H1 (cell line): ENCODE results near the gene SMG5. TPM values are rescaled to one million over a fixed set of nuclear protein-coding genes. Genes with fewer than 3 reads are reported as not detected.

Experiments used
- CTCF ChIA-PET: fragments of 300-600 bp; sonication (Branson Sonifier 250); formaldehyde crosslinking; loops from one replicate; lab custom pipeline; 2021; ENCODE audit not compliant: partially characterized antibody; lab: Charles Lee
- POLR2A ChIA-PET: fragments of 300-600 bp; sonication (Branson Sonifier 250); formaldehyde crosslinking; loops from one replicate; lab custom pipeline; 2021; ENCODE audit warnings: inconsistent platforms; ENCODE audit not compliant: partially characterized antibody; lab: Charles Lee
- DNase-seq, 2 experiments: peaks; one replicate each; pipeline versions ENCODE4 v3.0.0 to v3.0.0-alpha.2; 2010 to 2022; ENCODE audit warnings: low spot score in 2 of 2, low read depth in 1 of 2, mixed read lengths in 1 of 2
- FAIRE-seq: peaks from 2 replicates; lab custom pipeline; 2011; peaks lifted over from hg19 to GRCh38; lab: Jason Lieb, UNC
- H2AFZ ChIP-seq: 2 replicates; pipeline ENCODE4 v1.8.1; 2012; ENCODE audit warnings: low read length, inconsistent platforms
- H2AK5ac ChIP-seq: 2 replicates; pipeline ENCODE4 v1.6.1; 2013; ENCODE audit warnings: low read depth, low read length
- H2BK120ac ChIP-seq: replicated peaks from 2 replicates; pipeline ENCODE3; 2013; ENCODE audit warnings: low read depth, low read length, inconsistent platforms
- H2BK12ac ChIP-seq: 2 replicates; pipeline ENCODE4 v1.6.1; 2013; ENCODE audit warnings: low read depth, low read length
- H2BK15ac ChIP-seq: 2 replicates; pipeline ENCODE4 v1.6.1; 2013; ENCODE audit warnings: low read length
- H2BK20ac ChIP-seq: 2 replicates; pipeline ENCODE4 v1.6.1; 2013; ENCODE audit warnings: low read length
- H2BK5ac ChIP-seq: 2 replicates; pipeline ENCODE4 v1.6.1; 2013; ENCODE audit warnings: low read depth, low read length
- H3K14ac ChIP-seq: 2 replicates; pipeline ENCODE4 v1.6.1; 2013; ENCODE audit warnings: inconsistent platforms; ENCODE audit not compliant: insufficient read length
- H3K18ac ChIP-seq: 2 replicates; pipeline ENCODE4 v1.6.1; 2013; ENCODE audit warnings: low read length; ENCODE audit errors: extremely low read depth
- H3K23ac ChIP-seq: 2 replicates; pipeline ENCODE4 v1.6.1; 2013; ENCODE audit warnings: inconsistent platforms; ENCODE audit not compliant: insufficient read length
- H3K23me2 ChIP-seq: 2 replicates; pipeline ENCODE4 v1.6.1; 2013; ENCODE audit warnings: low read depth, low read length
- H3K27ac ChIP-seq: 2 replicates; pipeline ENCODE4 v1.6.1; 2011; ENCODE audit warnings: low read depth, low read length, inconsistent platforms
- H3K27me3 ChIP-seq, 4 experiments: replicated peaks in 1 of 4; 1 replicate in 1 of 4; 2 replicates in 3 of 4; pipeline versions ENCODE4 v1.6.1 to v1.8.1; 2011 to 2013; ENCODE audit warnings: low read length in 3 of 4, mild to moderate bottlenecking in 3 of 4, inconsistent platforms in 2 of 4, mixed read lengths in 2 of 4, moderate library complexity in 1 of 4; ENCODE audit not compliant: control insufficient read depth in 3 of 4, insufficient read depth in 3 of 4; ENCODE audit errors: extremely low read depth in 1 of 4
- H3K36me3 ChIP-seq, 4 experiments: 2 replicates each; pipeline versions ENCODE4 v1.6.1 to v1.8.1; 2011 to 2013; ENCODE audit warnings: mild to moderate bottlenecking in 4 of 4, low read length in 3 of 4, moderate library complexity in 2 of 4, control low read depth in 1 of 4, inconsistent platforms in 1 of 4; ENCODE audit not compliant: insufficient read depth in 4 of 4, control insufficient read depth in 2 of 4
- H3K4ac ChIP-seq: replicated peaks from 2 replicates; pipeline ENCODE3; 2013; ENCODE audit warnings: low read length, low read depth, mixed read lengths, inconsistent platforms; ENCODE audit not compliant: insufficient read length
- H3K4me1 ChIP-seq, 4 experiments: replicated peaks in 1 of 4; 1 replicate in 1 of 4; 2 replicates in 3 of 4; pipeline versions ENCODE4 v1.6.1 to v1.8.1; 2011 to 2013; ENCODE audit warnings: low read length in 3 of 4, inconsistent platforms in 2 of 4, mixed read lengths in 1 of 4; ENCODE audit not compliant: insufficient read depth in 4 of 4, control insufficient read depth in 3 of 4
- H3K4me2 ChIP-seq, 2 experiments: 2 replicates each; pipeline versions ENCODE4 v1.6.1 to v1.8.1; 2011 to 2013; ENCODE audit warnings: low read depth in 2 of 2, low read length in 2 of 2, control low read depth in 1 of 2, inconsistent platforms in 1 of 2, mild to moderate bottlenecking in 1 of 2; ENCODE audit not compliant: insufficient read depth in 1 of 2
- H3K4me3 ChIP-seq, 4 experiments: fragments of 200-600, 300-600 bp in 1 of 4; sonication (generic), shearing (Covaris generic), sonication (Bioruptor Twin) in 1 of 4; 2 replicates each; pipeline versions ENCODE4 v1.5.1 to v1.8.1; 2011 to 2016; ENCODE audit warnings: low read length in 4 of 4, low read depth in 3 of 4, control low read depth in 2 of 4, inconsistent platforms in 2 of 4, mild to moderate bottlenecking in 2 of 4, mixed read lengths in 1 of 4, moderate library complexity in 1 of 4; ENCODE audit not compliant: insufficient read depth in 2 of 4; ENCODE audit errors: extremely low read depth in 1 of 4
- H3K56ac ChIP-seq: replicated peaks from 2 replicates; pipeline ENCODE3; 2013; ENCODE audit warnings: low read depth, mild to moderate bottlenecking, mixed read lengths, low read length, inconsistent platforms; ENCODE audit not compliant: insufficient read length
- H3K79me1 ChIP-seq: 2 replicates; pipeline ENCODE4 v1.6.1; 2013; ENCODE audit warnings: low read depth, low read length, control low read depth
- H3K79me2 ChIP-seq, 2 experiments: 2 replicates each; pipeline versions ENCODE4 v1.6.1 to v1.8.1; 2012 to 2013; ENCODE audit warnings: low read length in 2 of 2, mild to moderate bottlenecking in 2 of 2, inconsistent platforms in 1 of 2; ENCODE audit not compliant: insufficient read depth in 2 of 2, control insufficient read depth in 1 of 2
- H3K9ac ChIP-seq, 4 experiments: replicated peaks in 1 of 4; 1 replicate in 1 of 4; 2 replicates in 3 of 4; pipeline versions ENCODE4 v1.6.1 to v1.8.1; 2011 to 2013; ENCODE audit warnings: low read depth in 3 of 4, low read length in 3 of 4, control low read depth in 2 of 4, mild to moderate bottlenecking in 2 of 4, moderate library complexity in 2 of 4, inconsistent platforms in 1 of 4; ENCODE audit errors: extremely low read depth in 1 of 4
- H3K9me3 ChIP-seq, 2 experiments: 2 replicates each; pipeline versions ENCODE4 v1.6.1 to v1.8.1; 2012 to 2013; ENCODE audit warnings: mild to moderate bottlenecking in 2 of 2, moderate library complexity in 2 of 2, control low read depth in 1 of 2, inconsistent platforms in 1 of 2, low read depth in 1 of 2, low read length in 1 of 2, mixed read lengths in 1 of 2; ENCODE audit not compliant: insufficient read depth in 2 of 2
- H4K20me1 ChIP-seq, 2 experiments: replicated peaks in 1 of 2; 2 replicates each; pipeline versions ENCODE3 to v1.8.1; 2011 to 2013; ENCODE audit warnings: inconsistent platforms in 2 of 2, low read length in 2 of 2, mild to moderate bottlenecking in 1 of 2; ENCODE audit not compliant: insufficient read depth in 2 of 2, control insufficient read depth in 1 of 2
- H4K5ac ChIP-seq: 2 replicates; pipeline ENCODE4 v1.6.1; 2013; ENCODE audit warnings: low read length, low read depth, mixed read lengths, inconsistent platforms; ENCODE audit not compliant: insufficient read length
- H4K8ac ChIP-seq: 2 replicates; pipeline ENCODE4 v1.8.0; 2013; ENCODE audit warnings: mild to moderate bottlenecking, moderate library complexity, low read length, inconsistent platforms; ENCODE audit not compliant: insufficient read depth; ENCODE audit errors: extremely low read depth
- H4K91ac ChIP-seq: replicated peaks from 2 replicates; pipeline ENCODE3; 2013; ENCODE audit warnings: low read length, mixed read lengths, inconsistent platforms; ENCODE audit not compliant: insufficient read length
- BACH1 ChIP-seq: IDR thresholded peaks from 2 replicates; pipeline ENCODE4 v1.6.1; 2012; ENCODE audit warnings: low read length, improper control_type of control experiment
- EZH2 ChIP-seq: fragments of 200-600 bp; sonication (generic); IDR thresholded peaks from 2 replicates; pipeline ENCODE4 v1.7.1; 2012; ENCODE audit warnings: low read depth, mild to moderate bottlenecking, moderate library complexity, low read length, inconsistent platforms; ENCODE audit not compliant: severe bottlenecking
- GABPA ChIP-seq: IDR thresholded peaks from 2 replicates; pipeline ENCODE4 v1.6.1; 2011; ENCODE audit warnings: mild to moderate bottlenecking, low read length, moderate library complexity, borderline replicate concordance; ENCODE audit not compliant: insufficient read depth
- YY1 ChIP-seq: IDR thresholded peaks from 2 replicates; pipeline ENCODE4 v1.6.1; 2011; ENCODE audit warnings: low read depth, mild to moderate bottlenecking, low read length
- WGBS, 2 experiments: shearing (Covaris generic) in 1 of 2; methylation state at CpG; one replicate each; pipeline versions ENCODE4 v1.1.6 to v1.1.7; 2013 to 2015; ENCODE audit warnings: low lambda C conversion rate in 2 of 2, mixed read lengths in 2 of 2, inconsistent platforms in 1 of 2, low coverage in 1 of 2, missing lambda C conversion rate in 1 of 2; ENCODE audit not compliant: insufficient replicate concordance in 2 of 2, insufficient coverage in 1 of 2, insufficient read length in 1 of 2; ENCODE audit errors: extremely low coverage in 1 of 2, missing lambda C conversion rate in 1 of 2; 5-methylcytosine and 5-hydroxymethylcytosine counted together
- polyA plus RNA-seq, 7 experiments: library from polyadenylated mRNA; depleted of rRNA in 3 of 7; stranded (reverse) in 5 of 7; unstranded in 2 of 7; fragments of >200 nt in 5 of 7; fragments of 200-250 nt in 2 of 7; gene quantifications; 1 replicate in 5 of 7; 2 replicates in 1 of 7; 4 replicates in 1 of 7; pipeline versions ENCODE4 v1.2.1 to v1.2.3, GENCODE V29; 2011 to 2013; ENCODE audit warnings: missing spikeins in 2 of 7, mixed read lengths in 2 of 7
- total RNA-seq: library from RNA; stranded (reverse); fragmentation: NEBNext Ultra II Directional; extraction: Animal tissue kit (Norgen Biotek cat#: 25700); gene quantifications from 2 replicates; pipeline ENCODE4 v1.2.1, GENCODE V29; 2021

SMG5 gene
- total and polyA plus RNA-seq, 2 of the 8 experiments (the other 6 are each of a cell fraction or from before 2014, with no cell fraction given): 32.7 to 98.0 TPM

GRCh38 chr1:156276966-156277381 lies 5.7 kb downstream of the SMG5 start:
- no peaks in the 10 kb centered on the region for H3K27me3 ChIP-seq
- no peak overlapping the region; the same call in 1 of the 2 replicates for H4K8ac ChIP-seq
- no peak overlapping the region for H2AK5ac ChIP-seq
- 85% methylated on average over 6 of the region's 6 CpGs; no CpG with 5 or more reads in 1 of the 2 experiments for WGBS, 2 experiments
- no peak overlapping the region for H3K27ac ChIP-seq
- ChIA-PET CTCF (interaction anchor here (1.3 to 1.9 kb wide), 4 partner anchors 12 to 311 kb away, joined by 4 to 9 read pairs (median 4); no protein-coding TSS in a partner anchor), POLR2A (interaction anchor here (0.9 to 17.4 kb wide), 5 partner anchors 15 to 44 kb away, joined by 3 to 221 read pairs (median 4); partner anchors contain the start of genes BGLAP, GLMP, PAQR6 and VHLL)
- DNase-seq: no peak
- TF ChIP-seq YY1: no peak
- no peak for TF ChIP-seq GABPA
- TF ChIP-seq BACH1: no peak
- TF ChIP-seq EZH2: no peak
- H2BK5ac ChIP-seq: no peak overlapping the region
- H3K4me1 ChIP-seq: peaks cover 0 to 4% (median 1%) of the 10 kb centered on the region in 4 experiments; a peak in 2 of 7 replicates
- H3K79me2 ChIP-seq: peaks cover 23 to 34% of the 10 kb centered on the region in 2 experiments
- H3K4me3 ChIP-seq: no peak overlapping the region
- H3K4me2 ChIP-seq: no peak overlapping the region
- H3K14ac ChIP-seq: no peak overlapping the region
- H2BK120ac ChIP-seq: no peak overlapping the region
- peaks cover 5 to 22% of the 10 kb centered on the region in 2 experiments for H4K20me1 ChIP-seq
- H3K79me1 ChIP-seq: peaks cover 10% of the 10 kb centered on the region
- no peak overlapping the region for H2AFZ ChIP-seq
- H3K56ac ChIP-seq: no peak overlapping the region
- no peaks in the 10 kb centered on the region for H3K9me3 ChIP-seq
- no peak overlapping the region for H2BK20ac ChIP-seq
- FAIRE-seq: no peak
- H2BK15ac ChIP-seq: no peak overlapping the region
- no peak overlapping the region for H4K91ac ChIP-seq
- H3K23ac ChIP-seq: no peak overlapping the region
- peaks cover 41 to 72% (median 67%) of the 10 kb centered on the region in 4 experiments for H3K36me3 ChIP-seq
- H3K23me2 ChIP-seq: peaks cover 5% of the 10 kb centered on the region
- no peak overlapping the region for H3K18ac ChIP-seq
- no peak overlapping the region for H4K5ac ChIP-seq
- H2BK12ac ChIP-seq: no peak overlapping the region
- no peak overlapping the region for H3K9ac ChIP-seq
- H3K4ac ChIP-seq: no peak overlapping the region
